Omental fat pad (tissue), 4 donors: ENCODE data around the gene CERK. TPM values are rescaled to one million over a fixed set of nuclear protein-coding genes. Genes with fewer than 3 reads are reported as not detected.

ENCODE experiments used
- ATAC-seq: fragments of 150-250 bp; one replicate; pipeline ENCODE4 v1.9.1; 2016; ENCODE audit warnings: mild to moderate bottlenecking, moderate library complexity; ENCODE audit not compliant: low FRiP score
- DNase-seq: peaks from one replicate; pipeline ENCODE4 v3.0.0-alpha.2; 2019; ENCODE audit warnings: low spot score
- total RNA-seq, 4 donors: library from RNA; depleted of rRNA; stranded (reverse); fragments of >200 nt; gene quantifications; one replicate each; pipeline ENCODE4 v1.1.0, GENCODE V29; 2016
- TF ChIP-seq, protein P1 (sequence below), 3 donors: fragments of 450-650 bp; IDR thresholded peaks; one replicate each; pipeline ENCODE4 v1.5.1; 2016 to 2017; ENCODE audit warnings: antibody characterized with exemption in 3 of 3, mild to moderate bottlenecking in 3 of 3, moderate library complexity in 2 of 3

Gene CERK
- total RNA-seq, 4 donors from 2014 or later = 32.7 to 47.8 (median 39.7) TPM

- no peak for DNase-seq
- TF ChIP-seq, protein P1, sequence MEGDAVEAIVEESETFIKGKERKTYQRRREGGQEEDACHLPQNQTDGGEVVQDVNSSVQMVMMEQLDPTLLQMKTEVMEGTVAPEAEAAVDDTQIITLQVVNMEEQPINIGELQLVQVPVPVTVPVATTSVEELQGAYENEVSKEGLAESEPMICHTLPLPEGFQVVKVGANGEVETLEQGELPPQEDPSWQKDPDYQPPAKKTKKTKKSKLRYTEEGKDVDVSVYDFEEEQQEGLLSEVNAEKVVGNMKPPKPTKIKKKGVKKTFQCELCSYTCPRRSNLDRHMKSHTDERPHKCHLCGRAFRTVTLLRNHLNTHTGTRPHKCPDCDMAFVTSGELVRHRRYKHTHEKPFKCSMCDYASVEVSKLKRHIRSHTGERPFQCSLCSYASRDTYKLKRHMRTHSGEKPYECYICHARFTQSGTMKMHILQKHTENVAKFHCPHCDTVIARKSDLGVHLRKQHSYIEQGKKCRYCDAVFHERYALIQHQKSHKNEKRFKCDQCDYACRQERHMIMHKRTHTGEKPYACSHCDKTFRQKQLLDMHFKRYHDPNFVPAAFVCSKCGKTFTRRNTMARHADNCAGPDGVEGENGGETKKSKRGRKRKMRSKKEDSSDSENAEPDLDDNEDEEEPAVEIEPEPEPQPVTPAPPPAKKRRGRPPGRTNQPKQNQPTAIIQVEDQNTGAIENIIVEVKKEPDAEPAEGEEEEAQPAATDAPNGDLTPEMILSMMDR (IDR thresholded peaks at IDR 0.05) = no peak
- ATAC-seq = no peak
Measured at GRCh38 chr22:46687048-46687444, 51.0 kb downstream of the CERK start.

DNA sequence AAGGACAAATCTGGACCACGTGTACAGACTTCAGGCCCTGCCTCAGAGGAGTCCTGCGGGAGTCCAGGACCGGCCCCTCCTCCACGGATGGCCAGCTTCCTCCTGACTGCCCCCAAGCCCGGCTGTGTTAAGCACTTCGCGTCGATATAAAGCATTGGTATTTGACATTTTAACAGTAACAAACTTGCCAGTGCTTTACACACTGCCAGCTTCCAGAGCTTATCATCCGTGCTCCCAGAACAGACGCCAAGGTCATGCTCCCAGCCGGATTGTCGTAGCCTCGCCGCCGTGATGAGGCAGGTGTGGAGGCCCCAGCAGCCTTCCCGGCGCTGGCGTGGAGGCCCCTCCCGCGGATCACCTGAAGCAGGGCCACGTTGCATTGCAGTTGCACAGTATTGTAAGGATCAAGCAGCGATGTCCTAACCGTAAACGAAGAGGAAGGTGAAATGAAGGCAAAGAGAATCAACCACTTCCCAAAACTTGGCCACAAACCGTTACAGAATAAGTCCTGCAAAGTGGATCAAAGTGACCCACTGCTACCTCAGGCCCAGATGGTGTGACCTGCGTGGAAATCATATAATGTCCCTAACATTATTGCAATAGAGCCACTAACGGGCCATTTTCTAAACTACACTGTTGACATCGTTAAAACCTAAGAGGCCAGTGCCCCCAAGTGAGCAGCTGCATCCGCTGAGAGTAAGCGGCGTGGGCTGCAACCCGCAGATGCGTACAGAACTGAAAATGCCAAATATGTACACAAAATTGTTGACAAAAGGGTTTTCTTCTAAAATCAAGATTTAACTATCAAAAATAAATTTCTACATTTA, 51.6 kb downstream of the CERK start:
- DNase-seq (no peak), ATAC-seq (no peak)
- TF ChIP-seq, protein P1 (IDR thresholded peaks at IDR 0.05) = no peak

GRCh38 chr22:46684706-46685105, 53.3 kb downstream of the CERK start:
- DNase-seq (no peak), ATAC-seq (no peak)
- TF ChIP-seq, protein P1 (IDR thresholded peaks at IDR 0.05) = no peak

DNA sequence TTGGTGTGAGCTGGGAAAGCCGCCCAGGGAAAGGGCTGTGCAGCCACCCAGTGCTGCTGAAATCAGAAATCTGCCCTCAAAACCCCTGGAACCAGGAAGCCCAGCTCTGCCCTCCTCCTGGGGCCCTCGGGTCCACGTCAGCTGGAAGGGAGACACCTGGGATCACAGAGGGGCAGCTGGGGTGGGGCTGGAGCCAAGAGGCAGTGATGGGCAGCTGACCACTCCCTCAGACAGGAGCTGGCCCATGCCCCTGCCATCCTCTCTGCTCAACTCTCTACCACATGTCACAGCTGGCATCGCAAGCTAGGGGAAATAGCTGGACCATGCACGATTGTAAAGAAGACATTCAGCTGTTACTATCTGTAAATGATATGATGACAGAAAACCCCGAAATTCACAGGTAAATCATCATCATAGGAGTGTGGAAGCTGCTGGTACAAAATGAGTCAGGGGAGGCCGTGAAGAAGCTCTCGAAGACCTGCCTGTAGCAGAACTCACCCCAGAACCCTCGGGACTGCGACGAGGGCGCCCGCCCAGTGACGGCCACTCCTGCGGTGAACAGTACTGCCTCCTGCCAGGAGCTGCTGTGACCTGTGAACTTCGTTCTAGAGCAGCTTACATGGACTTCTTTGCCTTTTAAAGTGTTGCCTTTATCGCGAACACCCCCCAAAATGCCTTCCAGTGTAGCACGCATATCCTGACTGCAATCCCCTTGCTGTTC, 55.9 kb downstream of the CERK start:
- ATAC-seq (no peak), DNase-seq (no peak)
- TF ChIP-seq, protein P1 (IDR thresholded peaks at IDR 0.05) = no peak

GRCh38 chr22:46681010-46681409, 57.0 kb downstream of the CERK start:
- no peak for DNase-seq
- ATAC-seq = no peak
- TF ChIP-seq, protein P1 (IDR thresholded peaks at IDR 0.05) = no peak

- TF ChIP-seq, protein P1 (IDR thresholded peaks at IDR 0.05) = no peak
- no peak for DNase-seq
- ATAC-seq = no peak
Measured at GRCh38 chr22:46679706-46680269, 58.3 kb downstream of the CERK start.
